CD4-positive, alpha-beta T cell treated with Interleukin-10 for 1 hour (primary cell): ENCODE data around the gene ZFPM1.

Experiments
- DNase-seq: peaks from one replicate; pipeline ENCODE4 v3.0.0-alpha.2; 2020

The ZFPM1 gene

DNA sequence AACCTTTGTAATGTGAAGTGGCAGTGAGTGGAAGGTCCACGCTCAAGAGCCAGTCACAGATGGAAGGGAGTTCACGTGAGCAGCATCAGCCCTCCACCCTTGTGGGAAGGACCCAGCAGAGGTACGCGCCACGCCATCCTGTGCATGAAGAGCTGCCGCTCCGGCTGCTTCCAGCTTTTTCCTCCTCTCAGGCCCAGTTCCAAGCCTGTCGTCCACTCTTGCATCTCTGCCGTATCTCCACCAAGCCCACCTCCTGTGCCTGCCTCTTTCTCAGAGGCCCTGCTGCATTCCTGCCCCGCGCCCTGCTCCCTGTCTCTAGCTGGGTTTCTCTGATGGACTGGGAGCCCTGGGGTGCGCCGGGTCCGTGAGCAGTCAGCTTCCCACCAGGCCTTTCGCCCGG lies 127.3 kb downstream of the ZFPM1 start:
- DNase-seq, result no peak

DNA sequence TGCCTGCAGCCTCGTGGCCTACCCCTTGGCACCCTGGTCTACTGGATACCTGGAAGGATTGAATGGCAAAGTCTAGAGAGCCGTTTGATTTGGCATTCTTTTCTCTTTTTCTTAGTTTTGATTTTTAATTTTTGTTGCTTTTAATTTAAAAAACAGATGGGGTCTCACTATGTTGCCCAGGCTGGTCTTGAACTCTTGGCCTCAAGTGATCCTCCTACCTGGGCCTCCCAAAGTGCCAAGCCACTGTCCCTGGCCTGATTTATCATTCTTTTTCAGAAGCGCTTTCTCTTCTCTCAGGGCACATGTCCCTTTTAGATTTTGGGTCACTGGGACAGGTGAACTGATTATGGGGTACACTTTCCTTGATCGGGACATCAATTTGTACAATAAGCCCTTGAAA lies 128.0 kb downstream of the ZFPM1 start:
- no peak for DNase-seq

DNA sequence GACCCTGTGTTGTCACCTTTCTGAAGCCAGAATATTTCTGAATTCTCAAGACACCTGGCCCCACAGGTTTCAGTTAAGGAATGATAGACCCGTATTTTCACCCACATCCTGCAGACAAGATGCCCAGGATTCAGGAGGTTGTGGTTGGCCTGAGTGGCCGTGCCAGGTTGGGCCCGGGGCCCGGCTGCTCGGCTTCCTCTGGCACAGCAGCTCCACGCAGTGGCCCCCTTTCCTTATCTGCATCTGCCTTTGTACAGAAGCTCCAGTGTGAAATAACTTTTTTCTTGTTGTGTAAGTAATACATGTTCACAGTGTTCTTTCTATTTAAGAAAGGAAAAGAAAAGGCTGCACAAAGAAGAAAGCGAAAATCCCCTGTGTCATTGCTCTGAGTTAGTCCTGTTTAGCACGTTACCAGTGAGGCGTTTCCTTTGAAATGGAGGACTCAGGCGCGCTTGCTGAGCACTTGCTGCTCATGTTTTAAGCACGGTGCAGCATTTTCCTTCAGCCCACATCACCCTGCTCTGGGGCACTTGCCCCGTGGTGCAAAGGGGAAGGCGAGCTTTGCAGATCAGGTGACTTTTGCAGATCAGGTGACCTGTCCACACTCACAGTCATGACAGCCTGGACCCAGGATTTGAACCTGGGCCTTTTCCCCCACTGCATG lies 130.0 kb downstream of the ZFPM1 start:
- no peak for DNase-seq

DNA sequence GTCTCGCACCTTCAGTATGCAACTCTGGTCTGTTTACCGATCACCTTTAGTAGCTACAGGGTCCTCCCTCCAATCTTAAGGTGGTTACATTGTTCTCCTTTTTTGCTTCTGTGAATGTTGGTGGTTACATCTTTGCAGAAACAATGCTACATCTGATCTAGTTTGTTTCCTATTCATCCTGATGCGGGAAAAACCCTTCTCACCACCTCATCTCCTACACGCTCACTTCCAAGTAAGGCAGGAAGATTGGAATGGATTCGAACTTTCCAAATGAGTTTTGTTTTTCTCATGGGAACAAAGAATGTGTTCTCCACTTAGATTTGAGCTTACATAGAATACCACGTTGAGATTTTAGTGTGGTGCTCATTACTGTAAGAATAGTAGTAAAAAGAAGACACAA lies 131.6 kb downstream of the ZFPM1 start:
- no peak for DNase-seq

DNA sequence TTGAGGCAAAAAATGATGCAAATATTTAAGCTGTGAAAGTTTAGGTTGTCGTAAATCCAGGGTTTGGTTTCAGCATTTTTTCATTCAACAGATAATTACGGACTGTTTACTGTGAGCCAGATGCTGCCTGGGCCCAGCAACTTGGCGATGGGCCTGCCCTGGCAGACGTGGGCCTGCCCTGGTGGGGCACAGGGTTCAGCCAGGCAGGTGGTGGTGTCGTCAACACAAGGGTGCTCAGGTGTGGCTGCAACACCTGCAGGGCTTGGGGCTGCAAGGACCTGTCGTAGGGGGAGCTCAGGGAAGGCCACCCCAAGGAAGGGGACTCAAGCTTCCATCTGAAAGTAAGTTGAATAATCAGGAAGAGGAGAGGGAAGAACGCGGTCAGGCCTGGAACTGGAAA lies 132.2 kb downstream of the ZFPM1 start:
- no peak for DNase-seq

DNA sequence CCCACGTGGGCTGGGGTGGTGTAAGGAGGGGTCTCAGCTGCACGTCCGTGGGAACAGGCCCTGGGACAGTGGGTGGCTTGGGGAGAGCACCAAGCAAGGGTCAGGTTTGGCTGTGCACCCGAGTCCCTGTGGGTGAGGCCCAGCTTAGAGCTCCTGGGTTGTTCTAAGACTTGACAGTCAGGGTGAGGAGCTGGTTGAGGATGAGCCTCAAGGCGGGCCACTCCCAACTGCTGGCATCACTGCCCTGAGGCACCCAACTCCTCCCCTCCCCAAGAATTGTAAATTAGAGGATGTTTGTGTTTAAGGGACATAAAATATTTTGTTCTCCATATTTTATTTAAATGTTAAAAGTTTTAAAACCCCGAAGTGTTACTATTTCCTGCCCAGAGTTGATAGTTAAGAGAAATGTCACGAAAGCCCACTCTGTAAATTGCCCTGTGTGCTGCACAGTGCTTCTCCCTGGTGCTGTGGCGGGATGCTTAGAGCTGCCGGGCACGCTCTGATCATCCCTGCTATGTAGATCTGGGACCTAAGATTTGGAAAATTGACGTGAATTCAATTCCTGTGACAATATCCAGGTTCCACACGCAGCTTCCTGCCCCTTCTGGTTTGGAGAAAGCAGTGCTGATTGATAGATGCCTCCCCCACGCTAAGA lies 133.0 kb downstream of the ZFPM1 start:
- DNase-seq, result no peak
